Endothelial cell of umbilical vein (primary cell): ENCODE data around the gene HOXC12. TPM values are rescaled to one million over a fixed set of nuclear protein-coding genes. Genes with fewer than 3 reads are reported as not detected.

Experiments
- BruUV-seq: library from RNA; stranded (reverse); fragments of 400-500 nt; replicated peaks from 2 replicates; lab custom pipeline; 2021; lab: Mats Ljungman, UMichigan
- CTCF ChIA-PET: fragments of 300-600, 350-600 bp; sonication (Branson Sonifier 250); formaldehyde crosslinking; loops from one replicate; lab custom pipeline; 2021; ENCODE audit warnings: antibody characterized with exemption, inconsistent platforms; lab: Charles Lee
- POLR2A ChIA-PET: fragments of 300-600, 350-600 bp; sonication (Branson Sonifier 250); formaldehyde crosslinking; loops from one replicate; lab custom pipeline; 2021; ENCODE audit warnings: antibody characterized with exemption, inconsistent platforms; lab: Charles Lee
- DNase-seq: peaks from one replicate; pipeline ENCODE4 v3.0.0-alpha.2; 2011; ENCODE audit warnings: low read depth, low spot score
- FAIRE-seq: peaks from 2 replicates; lab custom pipeline; 2011; peaks lifted over from hg19 to GRCh38; lab: Jason Lieb, UNC
- H2AFZ ChIP-seq: 2 replicates; pipeline ENCODE4 v1.6.0; 2012; ENCODE audit warnings: low read depth, low read length, control low read depth, inconsistent platforms
- H3K27ac ChIP-seq: 2 replicates; pipeline ENCODE4 v1.5.1; 2011; ENCODE audit warnings: low read depth, mild to moderate bottlenecking, control low read depth, low read length, moderate library complexity; ENCODE audit not compliant: insufficient read depth
- H3K27me3 ChIP-seq, 2 experiments: 2 replicates each; pipeline versions ENCODE4 v1.6.0 to v1.6.1; 2011; ENCODE audit warnings: low read length in 2 of 2, mixed read lengths in 1 of 2; ENCODE audit not compliant: control insufficient read depth in 2 of 2, insufficient read depth in 2 of 2
- H3K36me3 ChIP-seq, 2 experiments: 2 replicates in 1 of 2; 3 replicates in 1 of 2; pipeline ENCODE4 v1.5.1; 2011; ENCODE audit warnings: low read length in 2 of 2, mild to moderate bottlenecking in 1 of 2, moderate library complexity in 1 of 2; ENCODE audit not compliant: control insufficient read depth in 2 of 2, insufficient read depth in 2 of 2; ENCODE audit errors: extremely low read depth in 1 of 2
- H3K4me1 ChIP-seq: 3 replicates; pipeline ENCODE4 v1.5.1; 2011; ENCODE audit warnings: mild to moderate bottlenecking, low read length; ENCODE audit not compliant: control insufficient read depth, insufficient read depth; ENCODE audit errors: extremely low read depth
- H3K4me2 ChIP-seq: 2 replicates; pipeline ENCODE4 v1.6.1; 2011; ENCODE audit warnings: low read length, control low read depth, mixed read lengths; ENCODE audit not compliant: insufficient read depth
- H3K4me3 ChIP-seq, 3 experiments: fragments of 200-600 bp in 1 of 3; sonication (generic), shearing (Covaris generic) in 1 of 3; replicated peaks in 1 of 3; 2 replicates each; pipeline ENCODE4 v1.5.1; 2011 to 2016; ENCODE audit warnings: control low read depth in 3 of 3, low read length in 3 of 3, mild to moderate bottlenecking in 2 of 3, inconsistent platforms in 1 of 3, low read depth in 1 of 3, moderate library complexity in 1 of 3; ENCODE audit not compliant: insufficient read depth in 1 of 3
- H3K79me2 ChIP-seq: 2 replicates; pipeline ENCODE4 v1.6.0; 2012; ENCODE audit warnings: low read length, inconsistent platforms; ENCODE audit not compliant: control insufficient read depth, insufficient read depth
- H3K9ac ChIP-seq: replicated peaks from 2 replicates; pipeline ENCODE3; 2011; ENCODE audit warnings: low read length, control low read depth; ENCODE audit not compliant: insufficient read depth; ENCODE audit errors: extremely low read depth
- H3K9me1 ChIP-seq: replicated peaks from 3 replicates; pipeline ENCODE4 v1.6.0; 2011; ENCODE audit warnings: mild to moderate bottlenecking, low read length; ENCODE audit not compliant: control insufficient read depth, insufficient read depth; ENCODE audit errors: extremely low read depth
- H3K9me3 ChIP-seq: replicated peaks from 2 replicates; pipeline ENCODE4 v1.5.1; 2012; ENCODE audit warnings: low read length, inconsistent platforms; ENCODE audit not compliant: control insufficient read depth, insufficient read depth
- H4K20me1 ChIP-seq: replicated peaks from 2 replicates; pipeline ENCODE3; 2011; ENCODE audit warnings: mild to moderate bottlenecking, low read length; ENCODE audit not compliant: control insufficient read depth, insufficient read depth; ENCODE audit errors: extremely low read depth
- EZH2 ChIP-seq: IDR thresholded peaks from 2 replicates; pipeline ENCODE4 v1.6.1; 2012; ENCODE audit warnings: borderline replicate concordance, low read depth, mild to moderate bottlenecking, moderate library complexity, low read length, inconsistent platforms; ENCODE audit not compliant: severe bottlenecking
- FOS ChIP-seq: IDR thresholded peaks from 2 replicates; pipeline ENCODE4 v1.6.1; 2011; ENCODE audit warnings: mild to moderate bottlenecking, low read length, moderate library complexity, borderline replicate concordance; ENCODE audit not compliant: insufficient read depth
- GATA2 ChIP-seq: IDR thresholded peaks from 2 replicates; pipeline ENCODE4 v1.7.0; 2011; ENCODE audit warnings: low read depth, mild to moderate bottlenecking, moderate library complexity, mixed read lengths, low read length; ENCODE audit not compliant: insufficient read length, insufficient read depth
- MAX ChIP-seq: IDR thresholded peaks from 2 replicates; pipeline ENCODE4 v1.6.1; 2011; ENCODE audit not compliant: insufficient read depth, insufficient read length
- POLR2A ChIP-seq: IDR thresholded peaks from 2 replicates; pipeline ENCODE4 v1.6.1; 2012; ENCODE audit warnings: low read depth, mild to moderate bottlenecking, control low read depth, low read length
- POLR2AphosphoS5 ChIP-seq: IDR thresholded peaks from 2 replicates; pipeline ENCODE4 v1.6.1; 2012; ENCODE audit warnings: low read depth, mild to moderate bottlenecking, control low read depth, low read length, moderate library complexity; ENCODE audit not compliant: insufficient read depth
- dilution Hi-C: fragments of 300-500 bp; cut with MboI; formaldehyde crosslinking; loops from one replicate; pipeline ENCODE4 v1.15.0; 2019; ENCODE audit warnings: low sequenced_read_pairs; ENCODE audit not compliant: extremely low pct_ligation_motif_present
- intact Hi-C: fragments of 100-400 bp; cut with micrococcal nuclease; formaldehyde crosslinking; loops from one replicate; pipeline ENCODE4 v1.10.0; 2022
- polyA plus RNA-seq, 4 experiments: library from polyadenylated mRNA; depleted of rRNA in 3 of 4; stranded (reverse) in 3 of 4; unstranded in 1 of 4; fragments of >200 nt; gene quantifications; 2 replicates each; pipeline versions ENCODE4 v1.2.1 to v1.2.3, GENCODE V29; 2011 to 2012; ENCODE audit warnings: missing spikeins in 1 of 4
- total RNA-seq: library from RNA; stranded (reverse); gene quantifications from 2 replicates; pipeline ENCODE4 v1.2.3, GENCODE V29; 2021

Gene HOXC12
- total and polyA plus RNA-seq, 2 donors (not counting 3 experiments of a cell fraction or from before 2014, with no cell fraction given), result not detected

- intact Hi-C loops, result loop anchor here (10.0 kb wide), 1 partner anchor 364 kb away; the partner anchor contains the start of gene GPR84
- Histone ChIP-seq H3K4me2 (peak within 1 kb of the TSS; percentile 9), H4K20me1 (no peaks in the 10 kb centered on the region), H3K27ac (no peak within 1 kb of the TSS), H3K9me1 (no peaks in the 10 kb centered on the region), H3K79me2 (no peaks in the 10 kb centered on the region), H3K36me3 (no peaks in the 10 kb centered on the region), H3K9me3 (no peaks in the 10 kb centered on the region), H3K4me1 (no peaks in the 10 kb centered on the region), H3K27me3 (peaks cover 78 to 98% of the 10 kb centered on the region in 2 experiments), H3K4me3 (peak within 1 kb of the TSS in 1 of 3 experiments; percentile 36), H2AFZ (no peak within 1 kb of the TSS), H3K9ac (no peak within 1 kb of the TSS)
- ChIA-PET CTCF (interaction anchor here (1.0 to 2.6 kb wide), 7 partner anchors 8 to 207 kb away, joined by 3 to 17 read pairs (median 5); partner anchors contain the start of genes HOXC10 and HOXC8), POLR2A (no interaction called here)
- BruUV-seq, result no TSS peak
- TF ChIP-seq POLR2A (peak; percentile 24), FOS (no peak), EZH2 (peak; percentile 100), GATA2 (no peak), POLR2AphosphoS5 (no peak), MAX (no peak)
- DNase-seq (peak; percentile 38), FAIRE-seq (no peak)
- dilution Hi-C loops, result no loop called here
These were observed 45.7 kb downstream of the HOXC12 start, which contains the start of gene HOXC9 for GRCh38 chr12:54000116-54001114. Gene HOXC9 (plus strand): TSS chr12:54000161. CDS start chr12:54000189, 28 bp downstream.
